Epithelial cell of esophagus (primary cell): ENCODE data around the gene UBA6.
A peak's percentile ranks its signal among the peaks of the same experiment; 100 is the strongest.

ENCODE experiments used
- DNase-seq: peaks from one replicate; pipeline ENCODE4 v3.0.0; 2010; ENCODE audit warnings: low read depth
- H3K4me3 ChIP-seq: 2 replicates; pipeline ENCODE4 v1.5.1; 2011; ENCODE audit warnings: mild to moderate bottlenecking, low read length, control low read depth
- CTCF ChIP-seq: IDR thresholded peaks from 2 replicates; pipeline ENCODE4 v1.5.1; 2011; ENCODE audit warnings: low read depth, mild to moderate bottlenecking, low read length, control low read depth, inconsistent platforms; ENCODE audit not compliant: insufficient read depth; ENCODE audit errors: missing control alignments

Gene UBA6

DNA sequence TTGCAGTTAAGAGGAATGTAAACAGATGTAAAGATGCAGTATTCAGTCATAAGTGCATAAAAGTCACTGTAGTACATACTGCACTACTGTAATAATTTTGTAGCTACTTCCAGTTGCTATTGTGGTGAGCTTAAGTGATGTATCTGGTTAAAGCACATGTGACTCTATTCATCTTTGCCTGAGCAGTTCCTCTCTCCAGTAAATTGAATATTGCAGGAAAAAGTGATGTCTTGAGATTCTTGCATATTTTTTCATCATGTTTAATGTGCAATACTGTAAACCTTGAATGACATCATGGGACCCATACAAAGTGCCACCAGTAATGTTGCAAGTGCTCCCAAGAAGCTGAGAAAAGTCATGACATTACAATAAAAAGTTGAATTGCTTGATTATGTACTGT is 9.6 kb downstream of the UBA6 start:
- no peak overlapping the region for H3K4me3 ChIP-seq
- no peak for DNase-seq
- no peak for TF ChIP-seq CTCF

GRCh38 chr4:67687636-67688035 is 13.3 kb downstream of the UBA6 start:
- no peak overlapping the region for H3K4me3 ChIP-seq
- no peak for DNase-seq
- no peak for TF ChIP-seq CTCF

DNA sequence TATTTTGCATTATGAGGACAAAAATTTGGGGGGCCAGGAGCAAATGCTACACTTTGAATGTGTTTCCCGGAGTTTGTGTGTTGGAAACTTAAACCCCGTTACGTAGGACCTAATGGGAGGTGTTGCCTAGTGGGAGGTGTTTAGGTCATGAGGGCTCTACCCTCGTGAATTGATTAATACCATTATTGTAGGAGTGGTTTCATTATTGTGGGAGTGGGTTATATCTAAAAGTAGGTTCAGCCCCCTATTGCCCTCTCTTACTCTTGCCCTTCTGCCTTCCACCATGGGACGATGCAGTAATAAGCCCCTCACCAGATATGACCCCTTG is 15.5 kb downstream of the UBA6 start:
- TF ChIP-seq CTCF, result no peak
- no peak for DNase-seq
- no peak overlapping the region for H3K4me3 ChIP-seq

- TF ChIP-seq CTCF, result no peak
- peak; percentile 61 for DNase-seq
- no peak overlapping the region for H3K4me3 ChIP-seq
Measured at GRCh38 chr4:67684839-67685531, 16.0 kb downstream of the UBA6 start.

GRCh38 chr4:67682266-67682665 is 18.7 kb downstream of the UBA6 start:
- TF ChIP-seq CTCF, result no peak
- DNase-seq, result peak; percentile 39
- H3K4me3 ChIP-seq, result no peak overlapping the region

DNA sequence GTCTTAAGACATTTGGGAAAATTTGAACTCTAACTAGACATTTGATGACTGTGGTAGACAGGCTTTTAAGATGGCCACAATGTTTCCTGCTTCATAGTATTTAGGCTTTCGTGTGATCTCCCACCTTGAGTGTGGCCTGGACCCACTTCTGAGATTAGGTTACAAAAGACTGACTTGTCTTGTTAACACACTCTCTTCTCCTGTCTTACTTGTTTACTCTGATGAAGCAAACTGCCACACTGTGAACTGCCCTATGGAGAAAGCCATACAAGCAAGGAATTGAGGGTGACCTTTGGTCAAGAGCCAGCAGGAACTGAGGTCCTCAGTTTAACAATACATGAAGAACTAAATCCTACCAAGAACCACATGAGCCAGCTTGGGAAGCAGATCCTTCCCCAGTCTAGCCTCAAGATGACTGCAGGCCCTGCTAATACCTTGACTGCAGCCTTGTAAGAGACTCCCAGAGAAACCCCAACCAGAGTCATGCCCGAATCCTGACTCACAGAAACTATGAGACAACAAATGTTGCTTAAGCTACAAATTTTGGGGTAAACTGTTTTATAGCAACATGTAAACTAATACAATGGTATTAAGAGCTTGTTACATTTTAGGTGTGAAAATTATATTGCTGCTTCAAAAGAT is 20.3 kb downstream of the UBA6 start:
- H3K4me3 ChIP-seq, result no peak overlapping the region
- TF ChIP-seq CTCF, result no peak
- DNase-seq, result peak; percentile 87

GRCh38 chr4:67678612-67679011 is 22.3 kb downstream of the UBA6 start:
- TF ChIP-seq CTCF, result no peak
- H3K4me3 ChIP-seq, result no peak overlapping the region
- no peak for DNase-seq
